ENCODE data around the gene UQCRFS1. TPM values are rescaled to one million over a fixed set of nuclear protein-coding genes. Genes with fewer than 3 reads are reported as not detected.

UQCRFS1 gene
- total RNA-seq, 1 donor from 2014 or later, result 27.0 TPM

GRCh38 chr19:29172302-29172701, 40.6 kb downstream of the UQCRFS1 start:
- Histone ChIP-seq H3K4me3 (no peak overlapping the region), H3K9me3 (peaks cover 4% of the 10 kb centered on the region), H3K27me3 (no peaks in the 10 kb centered on the region), H3K36me3 (no peaks in the 10 kb centered on the region), H3K27ac (no peak overlapping the region), H3K4me1 (no peaks in the 10 kb centered on the region)
- no peak for DNase-seq (ENCODE audit: extremely low spot score in 2 of 2)
- TF ChIP-seq CTCF (IDR thresholded peaks at IDR 0.05), result no peak
- TF ChIP-seq POLR2AphosphoS5 (IDR thresholded peaks at IDR 0.05; ENCODE audit: insufficient read depth in 1 of 2, low read depth in 1 of 2), result no peak
- no peak for TF ChIP-seq POLR2A (IDR thresholded peaks at IDR 0.05)
- intact Hi-C loops (cut with DNase I), result no loop called here

- Histone ChIP-seq H3K4me1 (no peaks in the 10 kb centered on the region), H3K9me3 (no peaks in the 10 kb centered on the region), H3K4me3 (no peak overlapping the region), H3K27me3 (no peaks in the 10 kb centered on the region), H3K36me3 (no peaks in the 10 kb centered on the region), H3K27ac (no peak overlapping the region)
- DNase-seq (ENCODE audit: extremely low spot score in 2 of 2), result no peak
- TF ChIP-seq POLR2AphosphoS5 (IDR thresholded peaks at IDR 0.05; ENCODE audit: insufficient read depth in 1 of 2, low read depth in 1 of 2), result no peak
- no peak for TF ChIP-seq CTCF (IDR thresholded peaks at IDR 0.05)
- no peak for TF ChIP-seq POLR2A (IDR thresholded peaks at IDR 0.05)
- intact Hi-C loops (cut with DNase I), result no loop called here
Measured at GRCh38 chr19:29171525-29171924, 41.4 kb downstream of the UQCRFS1 start.

GRCh38 chr19:29170554-29170953, 42.4 kb downstream of the UQCRFS1 start:
- no peak for TF ChIP-seq POLR2AphosphoS5 (IDR thresholded peaks at IDR 0.05; ENCODE audit: insufficient read depth in 1 of 2, low read depth in 1 of 2)
- no peak for TF ChIP-seq POLR2A (IDR thresholded peaks at IDR 0.05)
- TF ChIP-seq CTCF (IDR thresholded peaks at IDR 0.05), result no peak
- no peaks in the 10 kb centered on the region for H3K27me3 ChIP-seq
- DNase-seq (ENCODE audit: extremely low spot score in 2 of 2), result no peak
- H3K4me1 ChIP-seq, result no peaks in the 10 kb centered on the region
- H3K9me3 ChIP-seq, result no peaks in the 10 kb centered on the region
- no peaks in the 10 kb centered on the region for H3K36me3 ChIP-seq
- no peak overlapping the region for H3K4me3 ChIP-seq
- no peak overlapping the region for H3K27ac ChIP-seq
- intact Hi-C loops (cut with DNase I), result no loop called here

GRCh38 chr19:29162694-29163093, 50.3 kb downstream of the UQCRFS1 start:
- H3K27me3 ChIP-seq, result no peaks in the 10 kb centered on the region
- no peaks in the 10 kb centered on the region for H3K4me1 ChIP-seq
- no peaks in the 10 kb centered on the region for H3K36me3 ChIP-seq
- H3K4me3 ChIP-seq, result no peak overlapping the region
- no peaks in the 10 kb centered on the region for H3K9me3 ChIP-seq
- TF ChIP-seq POLR2AphosphoS5 (IDR thresholded peaks at IDR 0.05; ENCODE audit: insufficient read depth in 1 of 2, low read depth in 1 of 2), result no peak
- no peak for TF ChIP-seq POLR2A (IDR thresholded peaks at IDR 0.05)
- TF ChIP-seq CTCF (IDR thresholded peaks at IDR 0.05), result no peak
- intact Hi-C loops (cut with DNase I), result no loop called here
- DNase-seq (ENCODE audit: extremely low spot score in 2 of 2), result no peak
- H3K27ac ChIP-seq, result no peak overlapping the region

- intact Hi-C loops (cut with DNase I), result no loop called here
- DNase-seq (ENCODE audit: extremely low spot score in 2 of 2), result no peak
- TF ChIP-seq CTCF (IDR thresholded peaks at IDR 0.05) (no peak), POLR2AphosphoS5 (IDR thresholded peaks at IDR 0.05; ENCODE audit: insufficient read depth in 1 of 2, low read depth in 1 of 2) (no peak), POLR2A (IDR thresholded peaks at IDR 0.05) (no peak)
- no peaks in the 10 kb centered on the region for H3K9me3 ChIP-seq
- H3K36me3 ChIP-seq, result no peaks in the 10 kb centered on the region
- H3K27ac ChIP-seq, result no peak overlapping the region
- H3K4me3 ChIP-seq, result no peak overlapping the region
- H3K4me1 ChIP-seq, result no peaks in the 10 kb centered on the region
- H3K27me3 ChIP-seq, result no peaks in the 10 kb centered on the region
Measured at GRCh38 chr19:29155683-29156082, 57.3 kb downstream of the UQCRFS1 start.

Small RNA genes within 50 kb of the gene (small RNA-seq; reads per million reads assigned to genes)
- not detected for gene RN7SL340P

Data from vagina (tissue), 2 donors.